Uterus (tissue), 2 donors: ENCODE data around the gene NHERF1.

Experiments used
- POLR2A ChIP-seq, 2 donors: fragments of 450-650 bp; IDR thresholded peaks; one replicate each; pipeline ENCODE4 v1.6.1; 2016; ENCODE audit warnings: antibody characterized with exemption in 2 of 2, mild to moderate bottlenecking in 1 of 2, moderate library complexity in 1 of 2
- TF ChIP-seq, protein P1 (sequence below), 4 experiments: fragments of 200-600 bp in 2 of 4; fragments of 450-650 bp in 2 of 4; sonication (generic) in 2 of 4; IDR thresholded peaks; one replicate each; pipeline ENCODE4 v1.5.1; 2016 to 2019; ENCODE audit warnings: antibody characterized with exemption in 4 of 4, mild to moderate bottlenecking in 2 of 4, moderate library complexity in 1 of 4

- TF ChIP-seq, protein P1, sequence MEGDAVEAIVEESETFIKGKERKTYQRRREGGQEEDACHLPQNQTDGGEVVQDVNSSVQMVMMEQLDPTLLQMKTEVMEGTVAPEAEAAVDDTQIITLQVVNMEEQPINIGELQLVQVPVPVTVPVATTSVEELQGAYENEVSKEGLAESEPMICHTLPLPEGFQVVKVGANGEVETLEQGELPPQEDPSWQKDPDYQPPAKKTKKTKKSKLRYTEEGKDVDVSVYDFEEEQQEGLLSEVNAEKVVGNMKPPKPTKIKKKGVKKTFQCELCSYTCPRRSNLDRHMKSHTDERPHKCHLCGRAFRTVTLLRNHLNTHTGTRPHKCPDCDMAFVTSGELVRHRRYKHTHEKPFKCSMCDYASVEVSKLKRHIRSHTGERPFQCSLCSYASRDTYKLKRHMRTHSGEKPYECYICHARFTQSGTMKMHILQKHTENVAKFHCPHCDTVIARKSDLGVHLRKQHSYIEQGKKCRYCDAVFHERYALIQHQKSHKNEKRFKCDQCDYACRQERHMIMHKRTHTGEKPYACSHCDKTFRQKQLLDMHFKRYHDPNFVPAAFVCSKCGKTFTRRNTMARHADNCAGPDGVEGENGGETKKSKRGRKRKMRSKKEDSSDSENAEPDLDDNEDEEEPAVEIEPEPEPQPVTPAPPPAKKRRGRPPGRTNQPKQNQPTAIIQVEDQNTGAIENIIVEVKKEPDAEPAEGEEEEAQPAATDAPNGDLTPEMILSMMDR (IDR thresholded peaks at IDR 0.05) = no peak
- TF ChIP-seq POLR2A (IDR thresholded peaks at IDR 0.05) = no peak
Observed at GRCh38 chr17:74725111-74725510, 23.3 kb upstream of the NHERF1 start.
